Ovary (tissue), 9 donors: ENCODE measurements around the gene ETFBKMT. TPM values are rescaled to one million over a fixed set of nuclear protein-coding genes. Genes with fewer than 3 reads are reported as not detected.
"Not testable (repeated sequence)": the region's sequence is repeated elsewhere in the genome, so short reads cannot be mapped to it uniquely, and the experiment has no call there.

ENCODE experiments used
- DNase-seq, 5 donors: peaks; one replicate each; pipeline ENCODE4 v3.0.0-alpha.2; 2019 to 2020
- H3K27ac ChIP-seq, 2 donors: fragments of 200-600 bp; one replicate each; pipeline versions ENCODE4 v1.5.1 to v1.8.0; 2019 to 2022
- H3K27me3 ChIP-seq: fragments of 200-600 bp; one replicate; pipeline ENCODE4 v1.8.0; 2022
- H3K36me3 ChIP-seq: fragments of 200-600 bp; sonication (generic); one replicate; pipeline ENCODE4 v1.5.1; 2019
- H3K4me1 ChIP-seq: one replicate; pipeline ENCODE4 v1.8.1; 2013; ENCODE audit warnings: mild to moderate bottlenecking, moderate library complexity; ENCODE audit not compliant: insufficient read depth
- H3K4me3 ChIP-seq: fragments of 200-600 bp; sonication (generic); one replicate; pipeline ENCODE4 v1.5.1; 2017
- H3K9me3 ChIP-seq, 2 donors: fragments of 200-600 bp in 1 of 2; sonication (generic) in 1 of 2; one replicate each; pipeline versions ENCODE4 v1.5.1 to v1.8.1; 2013 to 2019; ENCODE audit warnings: mild to moderate bottlenecking in 1 of 2, moderate library complexity in 1 of 2
- CTCF ChIP-seq, 3 donors: fragments of 450-650 bp in 2 of 3; fragments of 200-600 bp in 1 of 3; IDR thresholded peaks; one replicate each; pipeline versions ENCODE4 v1.5.1 to v1.8.0; 2016 to 2022; ENCODE audit warnings: antibody characterized with exemption in 3 of 3, mild to moderate bottlenecking in 1 of 3
- EP300 ChIP-seq: sonication (generic); formaldehyde crosslinking; IDR thresholded peaks from one replicate; pipeline ENCODE4 v1.6.1; 2017; ENCODE audit warnings: antibody characterized with exemption
- POLR2A ChIP-seq: fragments of 450-650 bp; IDR thresholded peaks from one replicate; pipeline ENCODE4 v1.6.1; 2017; ENCODE audit warnings: antibody characterized with exemption, mild to moderate bottlenecking, moderate library complexity
- WGBS, 3 donors: extraction: QIAGEN DNeasy Blood & Tissue Kit in 1 of 3; methylation state at CpG; one replicate each; pipeline versions ENCODE4 v1.1.5 to v1.1.7; 2013 to 2017; 5-methylcytosine and 5-hydroxymethylcytosine counted together
- intact Hi-C, 4 donors: fragments of 100-400 bp; cut with DNase I; formaldehyde crosslinking; loops; one replicate each; pipeline versions ENCODE4 v1.11.0 to v1.15.1; 2022 to 2023
- polyA plus RNA-seq, 2 donors: library from polyadenylated mRNA; stranded (reverse); fragments of 200-250 nt in 1 of 2; fragments of 350-450 nt in 1 of 2; fragmentation: Illumina TruSeq in 1 of 2; extraction: RNeasy Lipid Tissue Mini Kit (QIAGEN cat#74804) in 1 of 2; gene quantifications; one replicate each; pipeline ENCODE4 v1.2.3, GENCODE V29; 2013 to 2014
- total RNA-seq, 7 donors: library from RNA; depleted of rRNA in 2 of 7; stranded (reverse); fragments of >200 nt in 2 of 7; fragmentation: NEBNext Ultra II Directional in 3 of 7; extraction: Animal tissue kit (Norgen Biotek cat#: 25700) in 3 of 7; gene quantifications; one replicate each; pipeline versions ENCODE4 v1.1.0 to v1.2.4, GENCODE V29; 2016 to 2023
- donor health status: DM: no; HTN: no; CAD: no; lungs with moderate emphysema.
- donor health status: DM: no; HTN: no; CAD: no.
- donor health status: Bipolar disorder and iron deficiency.
- donor health status: DM: yes; HTN: yes; CAD: no.
- donor health status: DM: no; HTN: no; CAD: no.
- donor health status: DM: yes; HTN: yes; CAD: no.

ETFBKMT gene
- total and polyA plus RNA-seq, 9 donors: 2.5 to 8.2 (median 5.5) TPM

GRCh38 chr12:31714406-31715271 is 55.2 kb downstream of the ETFBKMT start:
- H3K4me3 ChIP-seq: no peak overlapping the region
- H3K4me1 ChIP-seq: no peaks in the 10 kb centered on the region
- WGBS, 3 donors: 86 to 92% (median 91%) methylated on average over 3 of the region's 3 CpGs
- intact Hi-C loops: no loop called here
- no peaks in the 10 kb centered on the region for H3K9me3 ChIP-seq
- no peaks in the 10 kb centered on the region for H3K27me3 ChIP-seq
- H3K27ac ChIP-seq: no peak overlapping the region
- DNase-seq: no peak
- H3K36me3 ChIP-seq: no peaks in the 10 kb centered on the region
- TF ChIP-seq CTCF (IDR thresholded peaks at IDR 0.05): no peak
- TF ChIP-seq EP300: no peak
- no peak for TF ChIP-seq POLR2A

GRCh38 chr12:31715283-31715825 is 55.9 kb downstream of the ETFBKMT start:
- Histone ChIP-seq H3K4me3 (no peak overlapping the region), H3K27ac (no peak overlapping the region), H3K27me3 (no peaks in the 10 kb centered on the region), H3K36me3 (no peaks in the 10 kb centered on the region), H3K9me3 (no peaks in the 10 kb centered on the region), H3K4me1 (no peaks in the 10 kb centered on the region)
- WGBS, 3 donors: 82 to 84% (median 84%) methylated on average over 5 of the region's 5 CpGs
- no peak for TF ChIP-seq CTCF (IDR thresholded peaks at IDR 0.05)
- TF ChIP-seq EP300: no peak
- TF ChIP-seq POLR2A: no peak
- intact Hi-C loops: no loop called here
- DNase-seq: no peak

GRCh38 chr12:31716998-31717397 is 57.5 kb downstream of the ETFBKMT start:
- H3K27ac ChIP-seq, H3K9me3 ChIP-seq, H3K36me3 ChIP-seq, DNase-seq, H3K4me3 ChIP-seq, H3K27me3 ChIP-seq, H3K4me1 ChIP-seq, intact Hi-C loops: not testable (repeated sequence)
- WGBS, 3 donors: 78 to 98% (median 96%) methylated on average over 4 of the region's 4 CpGs

- H3K4me1 ChIP-seq, H3K27ac ChIP-seq, H3K36me3 ChIP-seq, intact Hi-C loops, H3K9me3 ChIP-seq, H3K27me3 ChIP-seq, DNase-seq, H3K4me3 ChIP-seq: not testable (repeated sequence)
- WGBS, 3 donors: 95 to 98% (median 95%) methylated on average over 15 of the region's 15 CpGs
Observed at GRCh38 chr12:31718542-31719198, 59.2 kb downstream of the ETFBKMT start.

GRCh38 chr12:31722580-31722979 is 63.1 kb downstream of the ETFBKMT start:
- Histone ChIP-seq H3K27me3 (no peaks in the 10 kb centered on the region), H3K4me3 (no peak overlapping the region), H3K27ac (no peak overlapping the region), H3K36me3 (no peaks in the 10 kb centered on the region), H3K9me3 (peaks cover 0 to 10% of the 10 kb centered on the region in 2 donors), H3K4me1 (no peaks in the 10 kb centered on the region)
- 94 to 98% (median 97%) methylated on average over 2 of the region's 2 CpGs for WGBS, 3 donors
- TF ChIP-seq CTCF (IDR thresholded peaks at IDR 0.05) (no peak), POLR2A (no peak), EP300 (no peak)
- intact Hi-C loops: no loop called here
- DNase-seq: no peak

Other genes with a start within 250 kb of the ETFBKMT start
- 10 to 100 TPM; 29.3 to 70.7 (median 57.2) TPM for gene DENND5B, start 68.6 kb upstream of the ETFBKMT start, total RNA-seq
- gene DENND5B, start 68.6 kb upstream of the ETFBKMT start, polyA plus RNA-seq: 10 to 100 TPM; 13.9 to 18.7 TPM
- gene AMN1, start 69.3 kb downstream of the ETFBKMT start, total RNA-seq: 10 to 100 TPM; 17.4 to 30.3 (median 20.7) TPM
- 10 to 100 TPM; 18.5 to 20.3 TPM for gene AMN1, start 69.3 kb downstream of the ETFBKMT start, polyA plus RNA-seq